ENCODE measurements around the gene HOXD8.

DNA sequence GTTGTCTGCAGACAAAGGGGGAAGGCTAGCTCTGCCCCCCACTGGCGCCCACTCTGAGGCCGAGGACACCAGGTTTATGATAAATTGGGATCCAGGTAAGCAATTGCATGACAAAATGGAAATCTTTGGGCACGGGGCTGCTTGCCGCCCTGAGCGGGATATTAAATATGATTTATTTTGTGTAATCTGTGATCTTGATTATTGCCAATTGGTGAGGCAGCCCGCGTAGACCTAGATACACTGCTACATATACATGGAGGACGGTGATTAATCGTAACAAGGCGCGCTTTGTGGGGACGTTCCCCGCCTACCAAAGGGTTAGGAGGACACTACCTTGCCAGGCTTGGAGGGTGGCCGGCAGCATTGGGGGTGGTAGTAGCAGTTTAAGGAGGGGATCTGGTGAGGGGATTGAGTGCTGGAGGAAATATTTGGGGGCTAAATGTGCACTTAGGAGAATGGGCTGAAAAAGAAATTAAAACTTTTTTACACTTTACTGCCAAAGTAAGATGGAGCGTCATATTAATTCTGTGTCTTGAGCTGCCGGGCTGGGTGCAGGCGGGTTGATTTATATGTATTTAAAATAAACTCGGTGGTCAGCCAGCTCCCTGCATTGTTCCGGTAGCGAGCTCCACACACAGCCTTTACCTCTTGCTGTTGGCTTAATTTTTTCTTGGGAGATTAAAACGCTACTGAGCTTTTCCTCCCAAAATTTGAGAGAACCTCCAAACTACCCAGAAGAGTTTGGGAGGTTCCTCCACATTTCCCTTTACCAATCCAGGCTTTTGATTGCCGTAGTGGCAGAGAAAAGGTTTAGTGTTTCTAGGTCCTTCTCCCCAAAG lies 31.7 kb downstream of the HOXD8 start:
- TF ChIP-seq ZNF274 (IDR thresholded peaks at IDR 0.05; ENCODE audit: insufficient read depth, insufficient read length) (no peak), RAD51 (IDR thresholded peaks at IDR 0.05) (no peak), TAF1 (IDR thresholded peaks at IDR 0.05; ENCODE audit: borderline replicate concordance, low read depth, low read length) (no peak), EZH2 (IDR thresholded peaks at IDR 0.05; ENCODE audit: borderline replicate concordance, control insufficient read depth, low read depth, low read length) (no peak), GATAD2B (conservative IDR thresholded peaks at IDR 0.05; ENCODE audit: low read depth) (no peak), RFX5 (IDR thresholded peaks at IDR 0.05; ENCODE audit: low read depth, low read length) (no peak), ATF3 (IDR thresholded peaks at IDR 0.05; ENCODE audit: borderline replicate concordance, extremely low read depth, low read depth, low read length) (no peak), EP300 (IDR thresholded peaks at IDR 0.05; ENCODE audit: borderline replicate concordance in 1 of 2, control insufficient read depth in 1 of 2, low read depth in 2 of 2, low read length in 2 of 2) (no peak), NFIC (IDR thresholded peaks at IDR 0.05; ENCODE audit: low read depth, low read length) (no peak), POLR2AphosphoS5 (IDR thresholded peaks at IDR 0.05; ENCODE audit: low read length) (no peak)
- TF ChIP-seq, protein P1, sequence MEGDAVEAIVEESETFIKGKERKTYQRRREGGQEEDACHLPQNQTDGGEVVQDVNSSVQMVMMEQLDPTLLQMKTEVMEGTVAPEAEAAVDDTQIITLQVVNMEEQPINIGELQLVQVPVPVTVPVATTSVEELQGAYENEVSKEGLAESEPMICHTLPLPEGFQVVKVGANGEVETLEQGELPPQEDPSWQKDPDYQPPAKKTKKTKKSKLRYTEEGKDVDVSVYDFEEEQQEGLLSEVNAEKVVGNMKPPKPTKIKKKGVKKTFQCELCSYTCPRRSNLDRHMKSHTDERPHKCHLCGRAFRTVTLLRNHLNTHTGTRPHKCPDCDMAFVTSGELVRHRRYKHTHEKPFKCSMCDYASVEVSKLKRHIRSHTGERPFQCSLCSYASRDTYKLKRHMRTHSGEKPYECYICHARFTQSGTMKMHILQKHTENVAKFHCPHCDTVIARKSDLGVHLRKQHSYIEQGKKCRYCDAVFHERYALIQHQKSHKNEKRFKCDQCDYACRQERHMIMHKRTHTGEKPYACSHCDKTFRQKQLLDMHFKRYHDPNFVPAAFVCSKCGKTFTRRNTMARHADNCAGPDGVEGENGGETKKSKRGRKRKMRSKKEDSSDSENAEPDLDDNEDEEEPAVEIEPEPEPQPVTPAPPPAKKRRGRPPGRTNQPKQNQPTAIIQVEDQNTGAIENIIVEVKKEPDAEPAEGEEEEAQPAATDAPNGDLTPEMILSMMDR (IDR thresholded peaks at IDR 0.05 in 2 of 3, conservative IDR thresholded peaks at IDR 0.05 in 1 of 3; ENCODE audit: control insufficient read depth in 2 of 3, extremely low read depth in 1 of 3, insufficient read depth in 1 of 3, low read depth in 3 of 3, low read length in 3 of 3): no peak
